Astrocyte of the cerebellum (primary cell): ENCODE measurements around the gene IRAK4.

Experiments used
- DNase-seq: peaks from one replicate; pipeline ENCODE4 v3.0.0-alpha.2; 2011; ENCODE audit warnings: low read depth
- H3K4me3 ChIP-seq: 2 replicates; pipeline ENCODE4 v1.5.1; 2011; ENCODE audit warnings: mild to moderate bottlenecking, low read depth, low read length, moderate library complexity
- in situ Hi-C: cut with HindIII; loops from 2 replicates; pipeline ENCODE4 v1.10.0; 2017; ENCODE audit warnings: low sequenced_read_pairs
- TF ChIP-seq, protein P1 (sequence below): IDR thresholded peaks from 2 replicates; pipeline ENCODE4 v1.5.1; 2012; ENCODE audit warnings: low read length, low read depth, moderate library complexity, mild to moderate bottlenecking; ENCODE audit errors: missing control alignments

IRAK4 gene

DNA sequence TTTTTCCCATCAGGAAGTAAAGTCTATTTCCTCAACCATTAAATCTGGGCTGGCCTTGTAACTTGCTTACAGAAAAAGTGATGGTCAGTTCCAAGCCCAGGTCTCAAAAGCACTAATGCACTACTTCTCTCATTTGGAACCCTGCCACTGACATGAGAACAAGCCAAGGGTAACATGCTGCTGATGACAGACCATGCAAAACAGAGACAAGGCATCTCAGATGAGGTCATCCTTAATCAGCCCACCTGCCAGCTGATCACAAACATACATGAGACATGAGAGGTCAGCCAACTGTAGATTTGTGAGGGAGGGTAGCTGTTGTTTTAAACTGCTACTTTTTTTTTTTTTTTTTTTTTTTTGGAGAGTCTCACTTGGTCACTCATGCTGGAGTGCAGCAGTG is 31.2 kb downstream of the IRAK4 start:
- H3K4me3 ChIP-seq: no peak overlapping the region
- TF ChIP-seq, protein P1, sequence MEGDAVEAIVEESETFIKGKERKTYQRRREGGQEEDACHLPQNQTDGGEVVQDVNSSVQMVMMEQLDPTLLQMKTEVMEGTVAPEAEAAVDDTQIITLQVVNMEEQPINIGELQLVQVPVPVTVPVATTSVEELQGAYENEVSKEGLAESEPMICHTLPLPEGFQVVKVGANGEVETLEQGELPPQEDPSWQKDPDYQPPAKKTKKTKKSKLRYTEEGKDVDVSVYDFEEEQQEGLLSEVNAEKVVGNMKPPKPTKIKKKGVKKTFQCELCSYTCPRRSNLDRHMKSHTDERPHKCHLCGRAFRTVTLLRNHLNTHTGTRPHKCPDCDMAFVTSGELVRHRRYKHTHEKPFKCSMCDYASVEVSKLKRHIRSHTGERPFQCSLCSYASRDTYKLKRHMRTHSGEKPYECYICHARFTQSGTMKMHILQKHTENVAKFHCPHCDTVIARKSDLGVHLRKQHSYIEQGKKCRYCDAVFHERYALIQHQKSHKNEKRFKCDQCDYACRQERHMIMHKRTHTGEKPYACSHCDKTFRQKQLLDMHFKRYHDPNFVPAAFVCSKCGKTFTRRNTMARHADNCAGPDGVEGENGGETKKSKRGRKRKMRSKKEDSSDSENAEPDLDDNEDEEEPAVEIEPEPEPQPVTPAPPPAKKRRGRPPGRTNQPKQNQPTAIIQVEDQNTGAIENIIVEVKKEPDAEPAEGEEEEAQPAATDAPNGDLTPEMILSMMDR: no peak
- no peak for DNase-seq
- in situ Hi-C loops: no loop called here

DNA sequence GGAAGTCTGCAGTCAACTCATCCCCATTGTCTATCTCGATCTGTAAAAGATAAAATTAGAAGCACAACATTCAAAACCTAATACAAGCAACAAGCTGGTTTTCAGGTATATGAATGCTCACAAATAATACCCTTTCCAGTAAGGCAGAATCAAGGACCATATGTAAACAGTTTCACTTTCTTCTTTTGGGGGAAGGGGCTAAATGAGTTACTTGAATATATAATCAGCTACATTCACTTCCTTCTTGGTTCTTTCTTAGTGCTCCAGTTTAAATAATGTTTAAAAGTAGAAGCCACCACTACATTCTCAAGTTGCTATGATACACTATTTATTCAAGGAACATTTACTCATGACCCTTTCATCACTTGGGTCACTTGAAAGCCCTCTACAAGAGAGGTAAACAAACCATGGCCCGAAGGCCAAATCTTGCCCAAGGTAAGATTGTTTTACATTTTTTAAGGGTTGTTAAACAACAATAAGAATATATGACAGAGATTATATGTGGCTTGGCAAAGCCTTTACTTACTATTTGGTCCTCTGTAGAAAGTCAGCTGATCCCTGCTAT is 37.0 kb downstream of the IRAK4 start:
- H3K4me3 ChIP-seq: no peak overlapping the region
- no peak for DNase-seq
- TF ChIP-seq, protein P1: no peak
- in situ Hi-C loops: no loop called here

DNA sequence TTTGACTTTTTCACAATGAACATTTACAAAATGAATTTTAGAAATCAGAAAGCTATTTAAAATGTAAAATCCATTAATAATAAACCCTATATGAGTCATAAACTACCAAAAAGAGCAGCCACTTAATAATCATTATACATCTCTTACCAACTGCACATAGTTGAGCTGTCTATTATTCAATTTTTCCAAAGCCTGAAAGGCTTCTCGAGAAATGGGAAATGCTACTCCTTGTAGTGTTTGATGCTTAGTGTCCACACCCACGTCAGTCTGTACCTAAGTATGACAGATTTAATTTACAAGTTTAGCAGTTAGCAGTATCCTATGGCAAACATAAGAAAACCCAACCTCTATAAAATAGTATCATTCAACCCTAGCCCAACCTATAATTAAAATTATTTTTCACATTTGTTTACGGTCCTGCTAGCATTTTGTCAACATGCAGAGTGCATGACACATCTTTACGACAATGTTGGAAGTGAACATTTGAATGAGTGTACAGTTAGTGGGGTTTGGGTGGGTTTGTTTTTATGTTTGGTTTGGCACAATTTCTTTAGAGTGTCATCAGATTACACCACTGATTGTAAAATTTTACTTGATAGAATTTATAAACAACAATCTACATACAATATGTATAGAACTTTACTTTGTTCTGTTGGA is 38.9 kb downstream of the IRAK4 start:
- no peak overlapping the region for H3K4me3 ChIP-seq
- in situ Hi-C loops: no loop called here
- no peak for DNase-seq
- TF ChIP-seq, protein P1: no peak

DNA sequence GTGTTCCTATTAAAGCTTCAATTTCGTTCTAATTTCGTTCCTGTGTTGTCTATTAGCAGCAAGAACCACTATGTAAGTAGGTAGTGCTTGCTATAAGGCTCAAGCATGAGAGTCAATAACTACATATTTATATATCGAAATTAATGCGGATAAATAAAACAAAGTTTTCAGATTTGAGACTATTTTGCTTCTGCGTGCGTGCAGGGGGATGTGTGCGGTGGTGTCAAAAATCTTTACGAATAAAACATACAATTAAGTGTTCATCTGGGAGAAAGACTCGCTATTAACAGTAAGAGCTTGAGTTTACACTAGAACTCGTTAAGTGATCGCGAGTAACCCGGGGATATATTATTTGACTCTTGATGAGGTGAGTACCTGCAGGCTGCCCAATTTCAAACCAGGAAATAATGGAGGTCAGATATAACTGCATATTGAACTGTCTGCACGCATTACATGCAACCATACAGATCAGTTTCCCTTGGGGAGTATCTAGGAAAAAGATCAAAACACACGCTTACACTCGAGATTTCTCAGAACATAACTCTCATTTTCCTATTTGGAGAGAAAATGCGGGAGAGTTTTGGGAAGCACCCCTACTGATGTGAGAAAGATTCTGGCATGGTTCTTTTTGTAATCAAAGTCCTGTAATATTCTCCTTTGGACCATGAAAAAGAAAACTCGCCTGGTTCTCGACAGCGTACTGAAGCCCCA is 46.6 kb downstream of the IRAK4 start:
- in situ Hi-C loops: no loop called here
- DNase-seq: no peak
- peak overlapping the region; percentile 69 for H3K4me3 ChIP-seq
- TF ChIP-seq, protein P1: no peak

DNA sequence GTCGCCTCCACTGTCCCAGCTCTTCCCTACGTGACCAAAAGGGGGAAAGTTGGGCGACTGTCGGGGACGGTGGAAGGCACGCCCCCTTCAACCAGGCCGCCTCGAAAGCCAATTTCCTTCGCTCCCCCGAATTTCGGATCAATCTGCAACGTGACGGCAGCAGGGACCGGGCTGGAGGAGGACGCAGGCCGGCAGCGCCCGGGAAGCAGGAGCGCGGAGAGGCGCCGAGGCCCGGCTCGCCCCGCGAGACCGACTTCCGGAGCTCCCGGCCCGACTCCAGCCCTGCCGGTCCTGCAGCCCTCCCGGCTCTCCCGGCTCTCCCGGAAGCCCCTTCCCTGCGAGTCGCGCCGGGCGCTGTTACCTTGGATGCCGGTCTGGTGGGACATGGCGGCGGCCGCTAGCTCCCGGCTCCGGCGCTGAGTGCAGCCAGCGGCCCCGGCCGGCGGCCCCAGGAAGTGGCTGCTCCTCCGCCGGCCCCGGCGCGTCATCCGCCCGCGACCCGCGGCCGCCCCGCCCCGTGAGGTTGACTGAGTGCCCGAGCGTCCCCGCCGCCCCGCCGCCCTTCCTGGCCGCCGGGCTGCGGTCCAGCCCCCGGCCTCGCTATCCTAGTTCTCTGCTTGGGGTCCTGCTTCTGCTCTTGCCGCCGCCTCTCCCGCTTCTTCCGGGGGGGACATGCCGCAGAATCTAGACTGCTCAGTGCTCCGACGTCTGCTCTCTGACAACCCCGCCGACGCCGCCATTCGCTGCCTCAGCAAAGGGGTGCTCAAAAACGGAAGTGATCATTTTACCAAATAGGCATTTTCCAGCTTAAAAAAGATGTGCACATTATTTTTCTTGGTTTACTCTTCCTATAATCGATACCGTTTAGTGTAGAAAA is 47.3 kb downstream of the IRAK4 start, which contains the start of gene TWF1:
TWF1 (minus strand) TSS at position 458 of the 877 bp plus-strand sequence; CDS start at position 386, 72 bp downstream.
- TF ChIP-seq, protein P1: peak; percentile 40
- in situ Hi-C loops: no loop called here
- peak; percentile 29 for DNase-seq
- peak within 1 kb of the TSS; percentile 69 for H3K4me3 ChIP-seq

DNA sequence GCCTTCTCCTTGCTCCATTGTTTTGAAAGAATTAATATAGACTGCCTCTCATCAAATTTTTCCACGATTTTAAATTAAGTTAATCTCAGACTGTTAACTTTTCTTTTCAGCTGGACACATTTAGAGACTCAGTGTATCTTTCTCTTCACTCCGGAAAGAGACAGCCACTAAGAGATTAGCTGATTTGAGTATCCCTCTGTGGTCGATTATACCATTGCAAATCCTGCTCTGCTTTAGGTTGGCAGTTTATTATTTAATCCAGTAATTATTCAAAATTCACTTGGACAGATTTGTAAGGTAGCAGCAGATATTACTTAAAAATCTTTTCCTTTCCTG is 48.0 kb downstream of the IRAK4 start:
- in situ Hi-C loops: no loop called here
- peak overlapping the region; percentile 69 for H3K4me3 ChIP-seq
- DNase-seq: no peak
- TF ChIP-seq, protein P1: no peak
